Endodermal cell (in vitro differentiated cells): ENCODE results near the gene MAN2A2. TPM values are rescaled to one million over a fixed set of nuclear protein-coding genes. Genes with fewer than 3 reads are reported as not detected.

Experiments used
- DNase-seq: peaks from one replicate; pipeline ENCODE4 v3.0.0-alpha.2; 2017
- H3K27ac ChIP-seq: 2 replicates; pipeline ENCODE4 v1.5.1; 2013; ENCODE audit warnings: mild to moderate bottlenecking, low read depth, low read length, moderate library complexity
- H3K27me3 ChIP-seq: 2 replicates; pipeline ENCODE4 v1.6.1; 2013; ENCODE audit warnings: mild to moderate bottlenecking, low read length, moderate library complexity; ENCODE audit not compliant: insufficient read depth, control insufficient read depth, poor library complexity, severe bottlenecking
- H3K36me3 ChIP-seq: 2 replicates; pipeline ENCODE4 v1.7.0; 2013; ENCODE audit warnings: mild to moderate bottlenecking, low read length, moderate library complexity; ENCODE audit not compliant: control insufficient read depth, insufficient read depth
- H3K4me1 ChIP-seq: one replicate; pipeline ENCODE4 v1.7.0; 2013; ENCODE audit warnings: low read length; ENCODE audit not compliant: control insufficient read depth, insufficient read depth
- H3K4me3 ChIP-seq: 2 replicates; pipeline ENCODE4 v1.5.1; 2013; ENCODE audit warnings: mild to moderate bottlenecking, low read length, moderate library complexity
- H3K9ac ChIP-seq: 2 replicates; pipeline ENCODE4 v1.6.1; 2013; ENCODE audit warnings: mild to moderate bottlenecking, low read length, moderate library complexity; ENCODE audit not compliant: poor library complexity, severe bottlenecking; ENCODE audit errors: extremely low read depth
- H3K9me3 ChIP-seq: 2 replicates; pipeline ENCODE4 v1.6.1; 2013; ENCODE audit warnings: mild to moderate bottlenecking, low read length, moderate library complexity; ENCODE audit not compliant: control insufficient read depth
- H3K27ac Mint-ChIP-seq: 2 replicates; pipeline ENCODE4 v1.8.0; 2020; ENCODE audit warnings: mixed read lengths
- H3K27me3 Mint-ChIP-seq: 2 replicates; pipeline ENCODE4 v1.8.0; 2021; ENCODE audit warnings: mild to moderate bottlenecking, mixed read lengths; ENCODE audit not compliant: insufficient read depth
- H3K36me3 Mint-ChIP-seq: 2 replicates; pipeline ENCODE4 v1.8.0; 2020; ENCODE audit warnings: low read depth, mixed read lengths
- H3K4me1 Mint-ChIP-seq: 2 replicates; pipeline ENCODE4 v1.8.0; 2020; ENCODE audit warnings: mixed read lengths
- H3K4me3 Mint-ChIP-seq: 2 replicates; pipeline ENCODE4 v1.8.0; 2020; ENCODE audit warnings: mild to moderate bottlenecking, moderate library complexity, mixed read lengths
- H3K9me3 Mint-ChIP-seq: 2 replicates; pipeline ENCODE4 v1.8.0; 2020; ENCODE audit warnings: mild to moderate bottlenecking, mixed read lengths
- WGBS, 2 experiments: methylation state at CpG; one replicate each; pipeline versions ENCODE4 v1.1.5 to v1.1.7; 2013; ENCODE audit warnings: missing lambda C conversion rate in 2 of 2, mixed read lengths in 1 of 2; ENCODE audit not compliant: insufficient coverage in 1 of 2, insufficient read length in 1 of 2; 5-methylcytosine and 5-hydroxymethylcytosine counted together
- total RNA-seq, 2 donors: library from RNA; stranded (reverse); fragmentation: NEBNext Ultra II Directional in 1 of 2; extraction: Animal tissue kit (Norgen Biotek cat#: 25700) in 1 of 2; gene quantifications; 2 replicates in 1 of 2; 3 replicates in 1 of 2; pipeline ENCODE4 v1.2.1, GENCODE V29; 2021
- TF ChIP-seq, protein P1 (sequence below): fragments of 200-600 bp; sonication (generic); conservative IDR thresholded peaks from 2 replicates; pipeline ENCODE4 v1.5.0; 2021; ENCODE audit warnings: antibody characterized with exemption, mild to moderate bottlenecking

MAN2A2 gene
- total RNA-seq, 2 donors from 2014 or later: 41.0 to 62.9 TPM

DNA sequence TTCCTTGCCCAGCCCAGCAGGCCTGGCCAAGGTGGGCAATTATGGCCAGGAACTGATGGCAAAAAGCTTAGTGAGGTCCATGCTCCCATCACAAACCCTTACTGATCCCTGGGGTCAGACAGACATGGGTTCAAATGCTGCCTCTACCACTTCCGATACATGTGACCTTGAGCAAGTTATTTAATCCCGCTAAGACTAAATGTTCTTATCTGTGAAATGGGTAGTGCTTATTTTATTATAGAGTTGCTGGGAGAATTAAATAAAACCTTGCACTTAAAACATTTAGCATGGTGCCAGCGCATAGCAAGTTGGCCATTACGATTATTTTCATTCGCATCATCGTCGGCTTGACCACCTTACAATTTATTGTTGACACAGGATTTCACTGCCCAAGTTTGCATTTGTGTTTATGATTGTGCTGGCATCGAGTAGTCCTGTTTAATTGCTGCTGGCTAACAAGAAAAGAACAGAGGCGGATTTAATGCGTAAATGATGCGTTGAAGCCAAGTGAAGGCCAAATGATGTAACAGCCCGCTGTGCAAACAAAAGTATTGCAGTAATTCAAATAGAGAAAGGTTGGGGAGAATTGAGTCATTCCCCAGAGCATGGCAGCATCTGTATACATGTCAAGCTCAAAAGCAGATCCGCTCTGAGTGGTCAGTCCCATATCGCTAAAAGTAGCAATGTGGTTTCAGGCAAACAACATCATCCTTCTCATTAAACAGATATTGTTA is 42.0 kb upstream of the MAN2A2 start:
- no peak overlapping the region for H3K4me3 ChIP-seq
- peaks cover 18% of the 10 kb centered on the region for H3K4me1 Mint-ChIP-seq
- no peak overlapping the region for H3K27ac Mint-ChIP-seq
- H3K4me3 Mint-ChIP-seq: no peak overlapping the region
- 96 to 99% methylated on average over 12 to 14 of the region's 14 CpGs for WGBS, 2 experiments
- H3K9me3 ChIP-seq: no peaks in the 10 kb centered on the region
- H3K27me3 ChIP-seq: no peaks in the 10 kb centered on the region
- no peaks in the 10 kb centered on the region for H3K9me3 Mint-ChIP-seq
- H3K27ac ChIP-seq: no peak overlapping the region
- DNase-seq: no peak
- no peaks in the 10 kb centered on the region for H3K36me3 ChIP-seq
- no peak overlapping the region for H3K9ac ChIP-seq
- H3K36me3 Mint-ChIP-seq: no peaks in the 10 kb centered on the region
- H3K4me1 ChIP-seq: peaks cover 6% of the 10 kb centered on the region
- no peaks in the 10 kb centered on the region for H3K27me3 Mint-ChIP-seq
- TF ChIP-seq, protein P1, sequence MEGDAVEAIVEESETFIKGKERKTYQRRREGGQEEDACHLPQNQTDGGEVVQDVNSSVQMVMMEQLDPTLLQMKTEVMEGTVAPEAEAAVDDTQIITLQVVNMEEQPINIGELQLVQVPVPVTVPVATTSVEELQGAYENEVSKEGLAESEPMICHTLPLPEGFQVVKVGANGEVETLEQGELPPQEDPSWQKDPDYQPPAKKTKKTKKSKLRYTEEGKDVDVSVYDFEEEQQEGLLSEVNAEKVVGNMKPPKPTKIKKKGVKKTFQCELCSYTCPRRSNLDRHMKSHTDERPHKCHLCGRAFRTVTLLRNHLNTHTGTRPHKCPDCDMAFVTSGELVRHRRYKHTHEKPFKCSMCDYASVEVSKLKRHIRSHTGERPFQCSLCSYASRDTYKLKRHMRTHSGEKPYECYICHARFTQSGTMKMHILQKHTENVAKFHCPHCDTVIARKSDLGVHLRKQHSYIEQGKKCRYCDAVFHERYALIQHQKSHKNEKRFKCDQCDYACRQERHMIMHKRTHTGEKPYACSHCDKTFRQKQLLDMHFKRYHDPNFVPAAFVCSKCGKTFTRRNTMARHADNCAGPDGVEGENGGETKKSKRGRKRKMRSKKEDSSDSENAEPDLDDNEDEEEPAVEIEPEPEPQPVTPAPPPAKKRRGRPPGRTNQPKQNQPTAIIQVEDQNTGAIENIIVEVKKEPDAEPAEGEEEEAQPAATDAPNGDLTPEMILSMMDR: no peak

DNA sequence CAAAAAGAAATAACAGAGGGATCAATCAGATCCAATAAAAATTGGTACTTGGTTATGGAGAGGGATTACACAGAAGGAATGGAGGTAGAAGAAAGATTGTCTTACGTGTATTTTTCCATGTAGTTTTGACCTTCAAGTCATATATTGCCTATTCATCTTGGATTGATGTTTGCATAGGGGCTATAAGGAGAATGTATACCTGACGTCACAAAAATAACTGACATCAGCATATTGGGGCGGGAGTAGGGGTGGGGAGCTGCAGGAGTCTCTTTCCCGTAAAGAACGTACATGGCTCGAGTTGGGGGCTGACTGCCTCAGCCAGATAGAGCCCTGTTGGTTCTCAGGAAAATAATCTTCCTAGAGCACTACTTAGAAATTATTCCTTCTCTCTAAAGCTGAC is 40.6 kb upstream of the MAN2A2 start:
- H3K36me3 ChIP-seq: no peaks in the 10 kb centered on the region
- no peak overlapping the region for H3K27ac ChIP-seq
- Mint-ChIP-seq H3K27ac (no peak overlapping the region), H3K4me3 (no peak overlapping the region), H3K9me3 (no peaks in the 10 kb centered on the region), H3K4me1 (peaks cover 25% of the 10 kb centered on the region), H3K27me3 (no peaks in the 10 kb centered on the region), H3K36me3 (no peaks in the 10 kb centered on the region)
- no peak for DNase-seq
- peaks cover 9% of the 10 kb centered on the region for H3K4me1 ChIP-seq
- WGBS, 2 experiments: 97% methylated on average over 6 of the region's 6 CpGs
- no peaks in the 10 kb centered on the region for H3K27me3 ChIP-seq
- no peaks in the 10 kb centered on the region for H3K9me3 ChIP-seq
- H3K9ac ChIP-seq: no peak overlapping the region
- TF ChIP-seq, protein P1: no peak
- H3K4me3 ChIP-seq: no peak overlapping the region

DNA sequence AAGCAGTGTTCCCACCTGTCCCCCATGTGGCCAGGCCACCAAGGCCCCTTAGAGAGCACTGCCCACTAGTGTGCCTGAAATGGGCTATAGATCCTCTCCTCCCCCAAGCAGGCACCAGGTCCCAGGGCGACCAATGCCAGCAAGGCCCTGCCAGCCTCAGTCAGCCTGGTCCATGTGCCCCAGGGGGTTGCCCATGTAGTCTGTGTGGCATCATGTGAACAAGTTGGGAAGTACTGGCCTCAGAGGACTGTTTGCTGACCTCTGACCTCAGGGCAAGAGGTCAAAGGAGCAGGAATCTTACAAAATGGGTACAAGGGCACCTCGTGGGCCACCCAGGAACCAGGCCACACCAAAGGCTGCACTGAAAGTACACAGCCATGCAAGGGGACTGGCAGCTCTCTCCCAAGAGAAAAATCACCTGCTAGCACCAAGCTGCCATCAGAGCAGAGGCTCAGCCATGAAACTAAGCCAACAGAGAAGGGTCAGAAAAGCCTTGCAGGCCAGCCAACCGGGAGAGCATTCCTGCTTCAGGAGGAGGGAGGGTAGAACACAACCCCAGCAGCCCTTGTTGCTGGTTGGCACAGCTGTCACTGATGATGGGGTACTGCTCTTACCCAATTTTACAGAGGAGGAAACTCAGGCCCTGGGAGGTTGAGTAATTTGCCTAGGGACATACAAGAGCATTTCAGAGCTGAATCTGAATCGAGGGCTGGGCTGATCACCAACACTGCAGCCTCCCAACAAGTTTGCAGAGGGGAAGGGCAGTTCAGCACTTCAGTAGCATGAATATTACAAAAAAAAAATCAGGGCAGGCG is 39.9 kb upstream of the MAN2A2 start:
- peak overlapping the region; percentile 31 for H3K27ac Mint-ChIP-seq
- Histone ChIP-seq H3K9ac (no peak overlapping the region), H3K27me3 (no peaks in the 10 kb centered on the region), H3K4me1 (peaks cover 12% of the 10 kb centered on the region), H3K9me3 (no peaks in the 10 kb centered on the region), H3K36me3 (no peaks in the 10 kb centered on the region), H3K4me3 (no peak overlapping the region), H3K27ac (no peak overlapping the region)
- H3K4me1 Mint-ChIP-seq: peaks cover 30% of the 10 kb centered on the region
- H3K4me3 Mint-ChIP-seq: no peak overlapping the region
- no peaks in the 10 kb centered on the region for H3K9me3 Mint-ChIP-seq
- TF ChIP-seq, protein P1: no peak
- no peaks in the 10 kb centered on the region for H3K27me3 Mint-ChIP-seq
- WGBS, 2 experiments: 77 to 88% methylated on average over 4 to 5 of the region's 5 CpGs
- H3K36me3 Mint-ChIP-seq: no peaks in the 10 kb centered on the region
- no peak for DNase-seq
